ENCODE data around the gene PPM1K. TPM values are rescaled to one million over a fixed set of nuclear protein-coding genes. Genes with fewer than 3 reads are reported as not detected.
A peak's percentile ranks its signal among the peaks of the same experiment; 100 is the strongest.

Gene PPM1K
- total RNA-seq, 4 donors from 2014 or later: 7.8 to 10.5 (median 9.2) TPM

DNA sequence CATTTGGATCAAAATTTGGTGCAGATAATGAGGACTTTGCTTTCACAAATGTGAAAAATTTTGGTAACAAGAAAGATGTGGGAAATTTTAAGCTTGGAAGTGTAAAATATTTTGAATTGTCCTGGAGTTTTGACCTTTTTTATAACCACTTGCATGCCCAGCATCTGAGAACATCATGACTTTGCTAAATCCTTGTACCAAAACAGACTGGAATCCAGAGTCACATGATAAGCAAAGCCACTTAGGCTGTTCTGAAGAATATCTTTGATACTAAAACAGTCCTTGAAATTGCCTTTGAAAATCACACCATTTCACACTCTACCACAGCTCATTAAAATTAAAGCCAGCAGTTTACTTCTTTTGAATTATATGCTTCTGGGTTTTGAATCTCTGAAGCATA, 2.5 kb upstream of the PPM1K start:
- Histone ChIP-seq H3K27me3 (no peaks in the 10 kb centered on the region), H3K4me3 (no peak overlapping the region), H3K4me1 (peaks cover 22% of the 10 kb centered on the region), H3K27ac (no peak overlapping the region), H3K36me3 (no peaks in the 10 kb centered on the region), H3K9me3 (no peaks in the 10 kb centered on the region)
- TF ChIP-seq POLR2A (IDR thresholded peaks at IDR 0.05) (no peak), EP300 (IDR thresholded peaks at IDR 0.05) (no peak), POLR2AphosphoS5 (IDR thresholded peaks at IDR 0.05) (no peak)
- TF ChIP-seq, protein P1, sequence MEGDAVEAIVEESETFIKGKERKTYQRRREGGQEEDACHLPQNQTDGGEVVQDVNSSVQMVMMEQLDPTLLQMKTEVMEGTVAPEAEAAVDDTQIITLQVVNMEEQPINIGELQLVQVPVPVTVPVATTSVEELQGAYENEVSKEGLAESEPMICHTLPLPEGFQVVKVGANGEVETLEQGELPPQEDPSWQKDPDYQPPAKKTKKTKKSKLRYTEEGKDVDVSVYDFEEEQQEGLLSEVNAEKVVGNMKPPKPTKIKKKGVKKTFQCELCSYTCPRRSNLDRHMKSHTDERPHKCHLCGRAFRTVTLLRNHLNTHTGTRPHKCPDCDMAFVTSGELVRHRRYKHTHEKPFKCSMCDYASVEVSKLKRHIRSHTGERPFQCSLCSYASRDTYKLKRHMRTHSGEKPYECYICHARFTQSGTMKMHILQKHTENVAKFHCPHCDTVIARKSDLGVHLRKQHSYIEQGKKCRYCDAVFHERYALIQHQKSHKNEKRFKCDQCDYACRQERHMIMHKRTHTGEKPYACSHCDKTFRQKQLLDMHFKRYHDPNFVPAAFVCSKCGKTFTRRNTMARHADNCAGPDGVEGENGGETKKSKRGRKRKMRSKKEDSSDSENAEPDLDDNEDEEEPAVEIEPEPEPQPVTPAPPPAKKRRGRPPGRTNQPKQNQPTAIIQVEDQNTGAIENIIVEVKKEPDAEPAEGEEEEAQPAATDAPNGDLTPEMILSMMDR (IDR thresholded peaks at IDR 0.05): no peak
- no peak for DNase-seq (ENCODE audit: low spot score in 2 of 2)

DNA sequence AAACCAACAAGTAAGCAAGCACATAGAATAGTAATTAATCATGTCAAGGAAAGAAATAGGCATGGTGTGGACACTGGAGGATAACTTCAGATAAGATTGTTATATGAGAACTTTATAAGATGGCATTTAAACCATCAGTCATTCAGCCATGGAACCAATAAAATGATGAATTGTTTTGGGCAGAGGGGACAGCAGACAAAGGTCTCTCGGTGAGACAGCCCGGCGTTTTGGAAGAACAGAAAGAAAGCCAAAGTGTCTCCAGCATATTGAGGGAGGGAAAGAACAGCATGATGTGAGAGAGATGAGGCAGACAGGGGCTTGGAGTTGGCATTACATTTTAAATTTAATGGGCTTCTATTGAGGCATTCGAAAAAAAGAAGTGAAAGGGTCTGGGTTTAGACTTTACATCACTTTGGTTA, 883 bp upstream of the PPM1K start:
- Histone ChIP-seq H3K9me3 (no peaks in the 10 kb centered on the region), H3K36me3 (no peaks in the 10 kb centered on the region), H3K27me3 (no peaks in the 10 kb centered on the region), H3K4me1 (peaks cover 18% of the 10 kb centered on the region), H3K27ac (peak overlapping the region; percentile 98), H3K4me3 (peak overlapping the region; percentile 95)
- no peak for DNase-seq (ENCODE audit: low spot score in 2 of 2)
- TF ChIP-seq, protein P1 (IDR thresholded peaks at IDR 0.05): no peak
- TF ChIP-seq POLR2A (IDR thresholded peaks at IDR 0.05) (no peak), EP300 (IDR thresholded peaks at IDR 0.05) (no peak), POLR2AphosphoS5 (IDR thresholded peaks at IDR 0.05) (no peak)
- WGBS: 36% methylated on average over 4 of the region's 4 CpGs

DNA sequence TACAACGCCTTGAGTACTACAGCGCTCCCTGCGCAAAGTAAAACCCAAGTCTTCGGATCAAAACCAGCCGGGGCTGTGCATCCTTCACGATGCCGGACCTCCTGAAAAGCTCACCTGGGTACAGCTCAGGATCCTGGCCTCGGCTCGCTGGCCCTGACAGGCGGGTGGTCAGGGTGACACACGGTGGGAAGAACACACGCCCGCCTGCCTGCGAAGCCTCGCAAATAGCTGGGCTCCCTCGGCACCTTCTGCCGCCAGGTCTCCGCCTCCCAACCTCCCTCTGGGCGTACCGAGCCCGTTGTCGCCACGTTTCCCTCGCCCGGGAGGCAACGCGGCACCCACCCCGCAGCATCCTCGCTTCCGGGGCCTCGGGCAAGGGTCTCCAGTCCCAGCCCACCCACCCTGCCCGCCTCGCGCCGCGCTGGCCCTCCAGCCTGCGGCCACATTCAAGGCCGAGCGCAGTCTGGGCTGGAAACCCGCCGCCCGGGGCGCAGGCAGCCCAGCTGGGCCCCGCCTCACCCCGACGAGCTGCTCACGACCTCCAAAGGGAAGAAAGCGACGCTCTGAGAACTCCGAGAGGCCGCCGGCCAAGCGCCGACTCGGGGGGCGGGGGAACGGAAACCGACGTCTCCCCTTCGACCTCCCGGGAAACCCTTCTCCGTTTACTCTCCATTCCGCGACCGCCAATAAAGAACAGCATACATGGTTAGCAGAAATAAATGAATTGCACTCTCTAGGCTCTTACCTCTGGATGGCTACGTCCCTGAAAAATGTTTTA, 511 bp downstream of the PPM1K start:
- WGBS: under 1% methylated on average over 61 of the region's 66 CpGs
- TF ChIP-seq POLR2AphosphoS5 (IDR thresholded peaks at IDR 0.05): no peak
- no peak for TF ChIP-seq EP300 (IDR thresholded peaks at IDR 0.05)
- no peak for TF ChIP-seq POLR2A (IDR thresholded peaks at IDR 0.05)
- Histone ChIP-seq H3K4me1 (peaks cover 18% of the 10 kb centered on the region), H3K27me3 (no peaks in the 10 kb centered on the region), H3K27ac (peak overlapping the region; percentile 98), H3K4me3 (peak overlapping the region; percentile 95), H3K9me3 (no peaks in the 10 kb centered on the region), H3K36me3 (no peaks in the 10 kb centered on the region)
- peak; percentile 85 to 86 for DNase-seq (ENCODE audit: low spot score in 2 of 2)

DNA sequence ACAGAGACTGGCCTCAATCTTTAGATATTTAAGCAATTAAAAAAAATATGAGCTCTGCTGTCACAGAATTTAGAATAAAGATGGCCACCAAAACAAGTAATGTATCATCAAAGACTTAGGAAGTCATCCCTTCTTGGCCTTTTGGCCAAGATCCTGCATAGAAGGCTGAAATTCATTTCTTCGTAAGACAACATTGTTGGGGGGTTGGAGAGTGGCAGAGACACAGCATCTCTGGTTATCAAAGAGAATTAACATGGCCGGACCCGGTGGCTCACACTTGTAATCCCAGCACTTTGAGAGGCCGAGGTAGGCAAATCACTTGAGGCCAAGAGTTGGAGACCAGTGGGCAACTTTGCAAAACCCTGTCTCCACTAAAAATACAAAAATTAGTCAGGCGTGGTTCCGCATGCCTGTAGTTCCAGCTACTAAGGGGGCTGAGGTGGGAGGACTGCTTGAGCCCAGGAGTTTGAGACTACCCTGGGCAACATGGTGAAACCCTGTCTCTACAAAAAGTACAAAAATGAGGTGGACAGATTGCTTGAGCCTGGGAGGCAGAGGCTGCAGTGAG, 4.0 kb downstream of the PPM1K start:
- TF ChIP-seq POLR2A (IDR thresholded peaks at IDR 0.05) (no peak), POLR2AphosphoS5 (IDR thresholded peaks at IDR 0.05) (no peak), EP300 (IDR thresholded peaks at IDR 0.05) (no peak)
- TF ChIP-seq, protein P1 (IDR thresholded peaks at IDR 0.05): no peak
- H3K36me3 ChIP-seq: no peaks in the 10 kb centered on the region
- over 99% methylated on average over 6 of the region's 6 CpGs for WGBS
- no peak for DNase-seq (ENCODE audit: low spot score in 2 of 2)
- no peaks in the 10 kb centered on the region for H3K9me3 ChIP-seq
- H3K27me3 ChIP-seq: no peaks in the 10 kb centered on the region
- no peak overlapping the region for H3K27ac ChIP-seq
- no peak overlapping the region for H3K4me3 ChIP-seq
- peaks cover 13% of the 10 kb centered on the region for H3K4me1 ChIP-seq

DNA sequence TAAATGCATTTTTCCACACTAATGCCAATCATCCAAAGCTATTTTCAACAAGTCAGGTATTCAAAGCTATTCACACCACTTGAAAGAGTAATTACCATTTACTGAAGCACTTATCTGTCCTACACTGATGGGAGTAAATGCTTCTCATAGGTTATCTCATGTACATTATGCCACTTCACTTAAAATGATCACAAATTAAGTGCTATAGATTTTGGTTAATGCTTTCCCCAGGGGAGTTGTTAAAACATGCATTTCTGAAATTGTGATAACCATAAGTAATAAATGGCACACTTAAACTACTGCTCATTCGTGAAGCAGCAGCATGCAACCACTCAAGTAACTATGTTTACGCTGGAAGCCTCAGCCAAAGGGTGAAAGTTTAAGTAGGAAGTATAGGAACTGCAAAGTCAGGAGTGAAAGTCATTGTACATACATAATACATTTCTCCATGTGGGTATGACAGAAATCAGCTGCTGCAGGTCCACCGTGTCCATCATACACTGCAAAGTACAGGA, 6.6 kb downstream of the PPM1K start:
- Histone ChIP-seq H3K4me1 (peaks cover 2% of the 10 kb centered on the region), H3K27ac (no peak overlapping the region), H3K36me3 (no peaks in the 10 kb centered on the region), H3K4me3 (no peak overlapping the region), H3K9me3 (no peaks in the 10 kb centered on the region), H3K27me3 (no peaks in the 10 kb centered on the region)
- WGBS: 93% methylated on average over 3 of the region's 3 CpGs
- no peak for TF ChIP-seq POLR2A (IDR thresholded peaks at IDR 0.05)
- no peak for TF ChIP-seq EP300 (IDR thresholded peaks at IDR 0.05)
- no peak for TF ChIP-seq POLR2AphosphoS5 (IDR thresholded peaks at IDR 0.05)
- TF ChIP-seq, protein P1 (IDR thresholded peaks at IDR 0.05): no peak
- no peak for DNase-seq (ENCODE audit: low spot score in 2 of 2)
